SU-DHL-6 (cell line): ENCODE results near the gene CFAP43.

ENCODE experiments used
- CTCF ChIP-seq: fragments of 200-600 bp; sonication (generic); IDR thresholded peaks from one replicate; pipeline ENCODE4 v1.5.1; 2017; ENCODE audit warnings: antibody characterized with exemption, mild to moderate bottlenecking, low read length, moderate library complexity; ENCODE audit not compliant: insufficient read depth, poor library complexity, severe bottlenecking
- EZH2phosphoT487 ChIP-seq: fragments of 200-600 bp; sonication (generic), shearing (Covaris generic); conservative IDR thresholded peaks from 2 replicates; pipeline ENCODE4 v1.6.1; 2018; ENCODE audit warnings: mild to moderate bottlenecking, antibody characterized with exemption, low read length, moderate library complexity, mixed read lengths

DNA sequence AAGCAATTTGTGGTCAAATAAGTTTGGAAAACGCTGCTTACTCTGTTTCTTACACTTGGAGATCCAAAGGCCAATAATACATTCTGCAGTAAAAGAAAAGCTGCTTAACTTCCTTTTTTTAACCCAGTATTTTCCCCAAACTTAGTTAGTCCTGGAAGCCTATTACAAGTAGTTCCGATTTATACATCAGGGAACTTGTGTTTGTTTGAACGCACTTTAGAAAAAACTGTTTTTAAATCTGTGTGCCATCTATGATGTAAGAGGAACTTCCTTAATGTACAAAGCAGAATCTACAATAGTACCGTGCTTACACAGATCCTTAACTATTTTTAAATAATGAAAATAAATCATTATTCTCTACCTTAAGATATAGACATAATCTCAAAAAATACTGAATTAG, 87.2 kb downstream of the CFAP43 start:
- TF ChIP-seq CTCF, result no peak
- TF ChIP-seq EZH2phosphoT487, result no peak
